HG03520 (cell line): ENCODE data around the gene ADAMTS14.

Experiments
- ATAC-seq: cut with Tn5 transposase; IDR thresholded peaks from one replicate; pipeline ENCODE4 v1.9.1; 2021; ENCODE audit warnings: mild to moderate bottlenecking, moderate library complexity; ENCODE audit not compliant: unreplicated experiment

Gene ADAMTS14

DNA sequence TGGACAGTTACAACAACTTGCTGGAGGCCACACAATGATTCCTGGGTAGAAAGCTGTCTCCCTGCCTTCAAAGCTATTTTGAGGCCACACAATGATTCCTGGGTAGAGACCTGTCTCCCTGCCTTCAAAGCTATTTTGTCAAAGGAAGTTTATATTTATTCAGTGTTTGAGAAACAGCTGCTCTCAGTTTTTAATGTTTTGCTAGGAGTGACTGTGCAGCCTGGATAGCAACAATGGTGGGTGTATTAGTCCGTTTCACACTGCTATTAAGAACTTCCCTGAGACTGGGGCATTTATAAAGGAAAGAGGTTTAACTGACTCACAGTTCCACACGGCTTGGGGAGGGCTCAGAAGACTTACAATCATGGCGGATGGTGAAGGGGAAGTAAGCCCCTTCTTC is 139.6 kb downstream of the ADAMTS14 start:
- ATAC-seq: no peak
